Erythroblast (primary cell): Measurements from ENCODE around the gene SPOCD1.

Experiments
- GATA1 ChIP-seq: IDR thresholded peaks from 2 replicates; pipeline ENCODE4 v1.6.1; 2011; ENCODE audit warnings: low read depth, mild to moderate bottlenecking, control low read depth, low read length, moderate library complexity
- POLR2A ChIP-seq: IDR thresholded peaks from 2 replicates; pipeline ENCODE4 v1.6.1; 2011; ENCODE audit warnings: mild to moderate bottlenecking, low read length

DNA sequence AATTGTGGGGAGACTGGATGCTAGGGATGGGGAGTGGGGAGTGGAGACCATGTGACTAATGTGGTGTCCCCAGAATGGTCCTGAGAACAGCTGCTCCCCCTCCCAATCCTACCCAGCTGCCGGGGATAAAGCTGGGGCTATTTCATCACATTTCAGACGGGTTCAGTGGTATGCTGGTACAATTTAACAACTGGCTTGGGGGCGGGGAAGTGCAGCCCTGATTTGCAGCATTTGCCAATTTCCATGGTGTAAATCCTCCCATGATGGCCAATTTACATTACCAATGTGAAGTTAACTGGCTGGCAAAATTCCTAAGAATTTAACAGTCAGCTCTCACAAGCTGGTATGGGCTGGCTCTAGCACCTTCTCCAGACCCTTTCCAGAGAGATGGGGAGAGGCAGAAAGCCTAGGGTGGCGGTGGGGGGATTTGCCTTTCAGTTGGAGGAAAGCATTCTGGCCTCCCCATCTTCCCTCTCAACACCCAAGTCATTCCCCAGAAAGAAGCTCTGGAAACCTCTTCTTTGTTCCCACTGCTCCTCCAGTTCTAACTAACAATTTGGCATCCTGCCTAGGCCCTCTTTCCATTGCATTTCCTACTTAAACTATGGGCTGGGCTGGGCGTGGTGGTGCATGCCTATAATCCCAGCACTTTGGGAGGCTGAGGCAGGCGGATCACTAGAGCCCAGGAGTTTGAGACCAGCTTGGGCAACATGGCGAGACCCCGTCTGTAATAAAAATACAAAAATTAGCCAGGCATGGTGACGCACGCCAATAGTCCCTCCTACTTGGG, 40.4 kb downstream of the SPOCD1 start:
- no peak for TF ChIP-seq POLR2A
- TF ChIP-seq GATA1 = no peak
